WTC11 (cell line): ENCODE results near the gene HS1BP3. TPM values are rescaled to one million over a fixed set of nuclear protein-coding genes. Genes with fewer than 3 reads are reported as not detected.

Experiments
- ATAC-seq: fragments of 200-7000 bp; cut with Tn5 transposase; 2 replicates; pipeline ENCODE4 v1.10.0; 2021; ENCODE audit warnings: mild to moderate bottlenecking, moderate library complexity
- CTCF ChIA-PET: fragments of 300-600 bp; sonication (Branson Sonifier 250); formaldehyde crosslinking; loops from one replicate; lab custom pipeline; 2021; ENCODE audit warnings: antibody characterized with exemption; lab: Charles Lee
- POLR2A ChIA-PET: fragments of 350-600 bp; sonication (Branson Sonifier 250); formaldehyde crosslinking; loops from one replicate; lab custom pipeline; 2021; ENCODE audit warnings: antibody characterized with exemption; lab: Charles Lee
- DNase-seq: peaks from one replicate; pipeline ENCODE4 v3.0.0; 2021; ENCODE audit warnings: low spot score
- H3K27ac Mint-ChIP-seq: 2 replicates; pipeline ENCODE4 v1.8.0; 2021; ENCODE audit warnings: mixed read lengths
- H3K27me3 Mint-ChIP-seq: 2 replicates; pipeline ENCODE4 v1.8.0; 2021; ENCODE audit warnings: low read depth, mild to moderate bottlenecking, moderate library complexity, mixed read lengths
- H3K36me3 Mint-ChIP-seq: 2 replicates; pipeline ENCODE4 v1.8.0; 2021; ENCODE audit warnings: mixed read lengths
- H3K4me1 Mint-ChIP-seq: 2 replicates; pipeline ENCODE4 v1.8.0; 2022; ENCODE audit warnings: mixed read lengths
- H3K4me3 Mint-ChIP-seq: 2 replicates; pipeline ENCODE4 v1.8.0; 2021; ENCODE audit warnings: mild to moderate bottlenecking, moderate library complexity, mixed read lengths
- H3K9me3 Mint-ChIP-seq: 2 replicates; pipeline ENCODE4 v1.8.0; 2021; ENCODE audit warnings: mixed read lengths
- FOXJ3 ChIP-seq: sonication (generic); formaldehyde crosslinking; IDR thresholded peaks from 2 replicates; pipeline ENCODE4 v1.9.0; 2021; ENCODE audit warnings: missing genetic modification reagents, mild to moderate bottlenecking, borderline replicate concordance
- GABPB1 ChIP-seq: sonication (generic); formaldehyde crosslinking; IDR thresholded peaks from 2 replicates; pipeline ENCODE4 v1.8.1; 2023; ENCODE audit warnings: mild to moderate bottlenecking, missing genetic modification reagents
- JUN ChIP-seq: sonication (generic); formaldehyde crosslinking; IDR thresholded peaks from 2 replicates; pipeline ENCODE4 v1.8.0; 2023; ENCODE audit warnings: mild to moderate bottlenecking, missing genetic modification reagents
- NR1H2 ChIP-seq: sonication (generic); formaldehyde crosslinking; IDR thresholded peaks from 2 replicates; pipeline ENCODE4 v1.9.0; 2021; ENCODE audit warnings: mild to moderate bottlenecking, moderate library complexity, missing genetic modification reagents
- NR3C1 ChIP-seq: sonication (generic); formaldehyde crosslinking; conservative IDR thresholded peaks from 2 replicates; pipeline ENCODE4 v1.8.1; 2023; ENCODE audit warnings: low read depth, mild to moderate bottlenecking, missing genetic modification reagents
- OVOL2 ChIP-seq: fragments of 250-450 bp; sonication (Bioruptor Pico); IDR thresholded peaks from 2 replicates; pipeline ENCODE4 v1.9.0; 2021; ENCODE audit warnings: mild to moderate bottlenecking, borderline replicate concordance
- SP1 ChIP-seq: sonication (generic); formaldehyde crosslinking; conservative IDR thresholded peaks from 2 replicates; pipeline ENCODE4 v1.8.1; 2022; ENCODE audit warnings: missing genetic modification reagents
- ZNF219 ChIP-seq: sonication (generic); formaldehyde crosslinking; IDR thresholded peaks from 2 replicates; pipeline ENCODE4 v1.8.0; 2023; ENCODE audit warnings: missing genetic modification reagents, mild to moderate bottlenecking, borderline replicate concordance
- ZNF232 ChIP-seq: sonication (generic); formaldehyde crosslinking; IDR thresholded peaks from 2 replicates; pipeline ENCODE4 v1.8.0; 2022; ENCODE audit warnings: mild to moderate bottlenecking, missing genetic modification reagents
- ZNF396 ChIP-seq: fragments of 250-450 bp; sonication (Bioruptor Pico); IDR thresholded peaks from 2 replicates; pipeline ENCODE4 v1.8.0; 2021; ENCODE audit warnings: mild to moderate bottlenecking, moderate library complexity, borderline replicate concordance
- total RNA-seq: library from RNA; stranded (reverse); gene quantifications from 3 replicates; pipeline ENCODE4 v1.2.3, GENCODE V29; 2021
- TF ChIP-seq, protein P1 (sequence below): sonication (generic); formaldehyde crosslinking; IDR thresholded peaks from 2 replicates; pipeline ENCODE4 v1.8.1; 2023; ENCODE audit warnings: mild to moderate bottlenecking, missing genetic modification reagents, moderate library complexity
- TF ChIP-seq, protein P2 (sequence below): sonication (generic); formaldehyde crosslinking; IDR thresholded peaks from 2 replicates; pipeline ENCODE4 v1.8.1; 2023; ENCODE audit warnings: mild to moderate bottlenecking, missing genetic modification reagents, borderline replicate concordance
- TF ChIP-seq, protein P3 (sequence below): sonication (generic); formaldehyde crosslinking; IDR thresholded peaks from 2 replicates; pipeline ENCODE4 v1.8.1; 2022; ENCODE audit warnings: mild to moderate bottlenecking, missing genetic modification reagents, moderate library complexity, borderline replicate concordance
- TF ChIP-seq, protein P4 (sequence below): sonication (generic); formaldehyde crosslinking; IDR thresholded peaks from 2 replicates; pipeline ENCODE4 v1.8.0; 2022; ENCODE audit warnings: mild to moderate bottlenecking, missing genetic modification reagents

The HS1BP3 gene
- total RNA-seq, 1 experiment from 2014 or later: 17.9 TPM

DNA sequence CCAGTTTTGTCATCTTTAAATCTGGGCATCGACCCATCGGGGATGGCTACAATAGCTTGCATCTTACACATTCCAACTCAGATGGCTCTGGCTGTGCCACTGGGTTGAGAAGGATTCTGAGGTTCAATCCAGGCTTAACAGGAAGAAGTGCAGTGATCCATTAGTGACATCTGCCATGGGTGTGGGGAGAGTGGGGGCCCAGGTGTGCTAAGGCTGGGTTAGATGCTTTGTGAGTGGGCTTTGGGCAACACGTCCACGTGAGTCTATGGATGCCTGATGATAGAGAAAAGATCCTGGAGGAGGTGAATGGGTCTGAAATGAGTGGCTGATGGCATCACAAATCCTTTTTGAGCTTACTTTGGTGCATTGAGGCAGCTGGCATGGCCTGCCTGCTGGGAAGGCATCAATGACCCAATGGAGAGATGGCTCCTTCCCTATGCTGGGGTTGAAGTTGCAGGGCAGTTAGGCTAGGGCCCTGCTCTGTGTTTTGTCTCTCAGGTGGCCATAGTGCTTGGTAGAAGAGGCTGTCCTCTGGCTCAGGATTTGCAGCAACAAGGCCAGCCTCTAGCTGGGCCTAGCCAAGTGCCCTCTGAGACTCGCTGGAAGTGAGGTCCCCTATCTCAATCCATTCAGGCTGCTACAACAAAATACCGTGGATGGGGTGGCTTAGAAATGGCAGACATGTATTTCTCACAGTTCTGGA lies 56.7 kb downstream of the HS1BP3 start (continued):
- TF ChIP-seq, protein P1, sequence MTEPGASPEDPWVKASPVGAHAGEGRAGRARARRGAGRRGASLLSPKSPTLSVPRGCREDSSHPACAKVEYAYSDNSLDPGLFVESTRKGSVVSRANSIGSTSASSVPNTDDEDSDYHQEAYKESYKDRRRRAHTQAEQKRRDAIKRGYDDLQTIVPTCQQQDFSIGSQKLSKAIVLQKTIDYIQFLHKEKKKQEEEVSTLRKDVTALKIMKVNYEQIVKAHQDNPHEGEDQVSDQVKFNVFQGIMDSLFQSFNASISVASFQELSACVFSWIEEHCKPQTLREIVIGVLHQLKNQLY (CRISPR knock-in tag): no peak
- TF ChIP-seq ZNF232 (CRISPR knock-in tag): no peak
- TF ChIP-seq ZNF219 (CRISPR knock-in tag): no peak
- TF ChIP-seq, protein P2, sequence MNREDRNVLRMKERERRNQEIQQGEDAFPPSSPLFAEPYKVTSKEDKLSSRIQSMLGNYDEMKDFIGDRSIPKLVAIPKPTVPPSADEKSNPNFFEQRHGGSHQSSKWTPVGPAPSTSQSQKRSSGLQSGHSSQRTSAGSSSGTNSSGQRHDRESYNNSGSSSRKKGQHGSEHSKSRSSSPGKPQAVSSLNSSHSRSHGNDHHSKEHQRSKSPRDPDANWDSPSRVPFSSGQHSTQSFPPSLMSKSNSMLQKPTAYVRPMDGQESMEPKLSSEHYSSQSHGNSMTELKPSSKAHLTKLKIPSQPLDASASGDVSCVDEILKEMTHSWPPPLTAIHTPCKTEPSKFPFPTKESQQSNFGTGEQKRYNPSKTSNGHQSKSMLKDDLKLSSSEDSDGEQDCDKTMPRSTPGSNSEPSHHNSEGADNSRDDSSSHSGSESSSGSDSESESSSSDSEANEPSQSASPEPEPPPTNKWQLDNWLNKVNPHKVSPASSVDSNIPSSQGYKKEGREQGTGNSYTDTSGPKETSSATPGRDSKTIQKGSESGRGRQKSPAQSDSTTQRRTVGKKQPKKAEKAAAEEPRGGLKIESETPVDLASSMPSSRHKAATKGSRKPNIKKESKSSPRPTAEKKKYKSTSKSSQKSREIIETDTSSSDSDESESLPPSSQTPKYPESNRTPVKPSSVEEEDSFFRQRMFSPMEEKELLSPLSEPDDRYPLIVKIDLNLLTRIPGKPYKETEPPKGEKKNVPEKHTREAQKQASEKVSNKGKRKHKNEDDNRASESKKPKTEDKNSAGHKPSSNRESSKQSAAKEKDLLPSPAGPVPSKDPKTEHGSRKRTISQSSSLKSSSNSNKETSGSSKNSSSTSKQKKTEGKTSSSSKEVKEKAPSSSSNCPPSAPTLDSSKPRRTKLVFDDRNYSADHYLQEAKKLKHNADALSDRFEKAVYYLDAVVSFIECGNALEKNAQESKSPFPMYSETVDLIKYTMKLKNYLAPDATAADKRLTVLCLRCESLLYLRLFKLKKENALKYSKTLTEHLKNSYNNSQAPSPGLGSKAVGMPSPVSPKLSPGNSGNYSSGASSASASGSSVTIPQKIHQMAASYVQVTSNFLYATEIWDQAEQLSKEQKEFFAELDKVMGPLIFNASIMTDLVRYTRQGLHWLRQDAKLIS (CRISPR knock-in tag): no peak

DNA sequence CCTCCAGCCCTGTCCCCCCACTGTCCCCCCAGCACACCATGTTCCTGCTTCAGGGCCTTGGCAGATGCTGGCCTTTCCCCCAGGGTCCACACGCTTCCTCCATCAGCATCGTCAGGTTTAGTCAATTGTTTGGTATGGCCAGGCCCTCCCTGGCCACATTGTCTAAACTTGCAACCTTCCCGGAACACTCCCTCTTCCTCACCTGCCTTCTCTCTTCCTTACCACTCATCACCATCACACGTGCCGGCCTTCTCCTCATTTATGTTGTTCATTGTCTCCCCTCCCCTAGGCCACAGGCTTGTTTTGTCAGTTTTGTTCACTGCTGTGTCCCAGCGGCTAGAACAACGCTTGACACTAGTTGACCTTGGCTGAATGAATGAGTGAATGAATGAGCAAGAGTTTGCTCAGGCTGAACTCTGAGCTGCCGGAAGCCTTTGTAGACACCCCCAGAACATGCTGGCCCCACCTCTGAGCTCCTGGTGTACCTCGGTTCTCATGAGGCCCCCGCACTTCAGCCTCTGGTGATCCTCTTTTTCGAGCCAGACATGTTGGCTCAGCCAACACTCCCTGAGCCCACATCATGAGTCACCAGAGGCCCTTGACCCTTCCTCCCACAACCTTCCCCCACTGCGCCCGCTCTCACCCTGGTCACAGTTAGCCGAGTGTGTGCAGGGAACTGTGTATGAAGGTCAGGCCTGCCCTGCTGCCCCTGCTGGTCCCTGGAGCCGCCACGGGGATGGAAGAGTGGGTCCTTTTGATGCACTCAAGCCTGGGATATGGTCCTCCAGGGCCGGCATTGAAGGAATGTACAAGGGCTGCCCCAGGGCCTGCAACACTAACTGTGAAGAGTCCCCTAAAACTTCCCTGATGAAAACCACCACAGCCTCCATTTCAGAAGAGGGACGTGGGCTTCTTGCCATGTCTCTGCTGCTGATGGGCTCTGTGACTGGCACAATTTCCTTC lies 57.5 kb downstream of the HS1BP3 start:
- ChIA-PET CTCF (interaction anchor here (1.0 kb wide), 2 partner anchors 25 to 52 kb away, joined by 3 read pairs; no protein-coding TSS in a partner anchor), POLR2A (no interaction called here)
- Mint-ChIP-seq H3K27me3 (no peaks in the 10 kb centered on the region), H3K9me3 (no peaks in the 10 kb centered on the region), H3K27ac (no peak overlapping the region), H3K4me1 (peaks cover 18% of the 10 kb centered on the region), H3K4me3 (no peak overlapping the region)
- DNase-seq (peak; percentile 3), ATAC-seq (no peak)
- TF ChIP-seq FOXJ3 (CRISPR knock-in tag) (no peak), NR3C1 (no peak), ZNF219 (CRISPR knock-in tag) (no peak), OVOL2 (CRISPR knock-in tag) (no peak), GABPB1 (peak; percentile 94), ZNF396 (CRISPR knock-in tag) (no peak), JUN (no peak)
- TF ChIP-seq, protein P3, sequence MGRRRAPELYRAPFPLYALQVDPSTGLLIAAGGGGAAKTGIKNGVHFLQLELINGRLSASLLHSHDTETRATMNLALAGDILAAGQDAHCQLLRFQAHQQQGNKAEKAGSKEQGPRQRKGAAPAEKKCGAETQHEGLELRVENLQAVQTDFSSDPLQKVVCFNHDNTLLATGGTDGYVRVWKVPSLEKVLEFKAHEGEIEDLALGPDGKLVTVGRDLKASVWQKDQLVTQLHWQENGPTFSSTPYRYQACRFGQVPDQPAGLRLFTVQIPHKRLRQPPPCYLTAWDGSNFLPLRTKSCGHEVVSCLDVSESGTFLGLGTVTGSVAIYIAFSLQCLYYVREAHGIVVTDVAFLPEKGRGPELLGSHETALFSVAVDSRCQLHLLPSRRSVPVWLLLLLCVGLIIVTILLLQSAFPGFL (CRISPR knock-in tag): peak; percentile 60; the same call in 1 of the 2 replicates
- TF ChIP-seq, all 79 proteins: peak for 2
- H3K36me3 Mint-ChIP-seq: no peaks in the 10 kb centered on the region

DNA sequence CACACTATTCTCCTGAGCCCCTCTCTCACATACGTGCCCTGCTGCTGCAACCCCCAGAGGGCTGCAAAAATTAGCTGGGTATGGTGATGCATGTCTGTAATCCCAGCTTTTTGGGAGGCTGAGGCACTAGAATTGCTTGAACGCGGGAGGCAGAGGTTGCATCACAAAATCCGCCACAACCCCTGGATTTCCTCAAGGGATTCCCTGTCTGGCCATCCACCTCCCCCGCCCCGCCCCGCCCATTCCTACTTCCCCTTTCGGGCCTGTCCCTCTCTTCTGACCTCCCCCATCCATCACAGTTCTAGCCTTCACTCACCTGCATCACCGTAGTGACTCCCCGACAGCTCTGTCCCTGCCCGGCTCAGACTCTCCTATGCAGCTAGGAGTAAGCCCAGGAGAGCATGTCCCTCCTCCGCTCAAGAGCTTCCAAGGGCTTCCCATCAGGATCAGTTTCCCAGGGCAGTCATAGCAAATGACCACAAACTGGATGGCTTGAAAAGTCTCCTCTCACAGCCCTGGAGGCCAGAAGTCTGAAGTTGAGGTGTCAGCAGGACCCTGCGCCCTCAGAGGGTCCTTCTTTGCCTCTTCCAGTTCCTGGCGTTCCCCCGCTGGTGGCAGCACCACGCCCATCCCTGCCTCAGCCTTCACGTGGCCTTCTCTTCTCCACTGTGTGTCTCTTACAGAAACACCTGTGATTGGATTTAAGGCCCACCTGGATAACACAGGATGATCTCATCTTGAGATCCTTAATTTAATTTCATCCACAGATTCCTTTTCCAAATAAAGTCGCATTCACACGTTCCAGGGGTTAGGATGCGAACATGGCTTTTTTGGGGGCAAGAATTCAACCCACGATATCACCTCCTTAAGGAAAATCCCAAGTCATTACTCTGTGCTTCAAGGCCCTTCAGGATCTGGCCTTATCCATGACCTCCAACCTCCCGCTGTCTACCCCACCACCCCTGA lies 58.5 kb downstream of the HS1BP3 start:
- H3K27me3 Mint-ChIP-seq: no peaks in the 10 kb centered on the region
- no peaks in the 10 kb centered on the region for H3K36me3 Mint-ChIP-seq
- ChIA-PET CTCF (interaction anchor here (1.0 to 1.2 kb wide), 3 partner anchors 44 to 86 kb away, joined by 3 to 5 read pairs (median 3); no protein-coding TSS in a partner anchor), POLR2A (interaction anchor here (1.3 kb wide), 1 partner anchor 146 kb away, joined by 3 read pairs; the partner anchor contains the start of gene RHOB)
- no peak overlapping the region for H3K4me3 Mint-ChIP-seq
- H3K9me3 Mint-ChIP-seq: no peaks in the 10 kb centered on the region
- ATAC-seq: peak; percentile 87
- H3K4me1 Mint-ChIP-seq: peaks cover 18% of the 10 kb centered on the region
- peak; percentile 43 for DNase-seq
- TF ChIP-seq NR1H2 (CRISPR knock-in tag): no peak
- no peak for TF ChIP-seq SP1 (CRISPR knock-in tag)
- TF ChIP-seq, protein P4, sequence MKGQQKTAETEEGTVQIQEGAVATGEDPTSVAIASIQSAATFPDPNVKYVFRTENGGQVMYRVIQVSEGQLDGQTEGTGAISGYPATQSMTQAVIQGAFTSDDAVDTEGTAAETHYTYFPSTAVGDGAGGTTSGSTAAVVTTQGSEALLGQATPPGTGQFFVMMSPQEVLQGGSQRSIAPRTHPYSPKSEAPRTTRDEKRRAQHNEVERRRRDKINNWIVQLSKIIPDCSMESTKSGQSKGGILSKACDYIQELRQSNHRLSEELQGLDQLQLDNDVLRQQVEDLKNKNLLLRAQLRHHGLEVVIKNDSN (CRISPR knock-in tag): peak; percentile 46; the same call in 1 of the 2 replicates
- peak; percentile 16; the same call in 1 of the 2 replicates for TF ChIP-seq GABPB1
- no peak overlapping the region for H3K27ac Mint-ChIP-seq
